ENCODE data around the gene IL1RN. TPM values are rescaled to one million over a fixed set of nuclear protein-coding genes. Genes with fewer than 3 reads are reported as not detected.

IL1RN gene
- total and polyA plus RNA-seq, 2 of the 8 experiments (the other 6 are each of a cell fraction or from before 2014, with no cell fraction given): not detected

DNA sequence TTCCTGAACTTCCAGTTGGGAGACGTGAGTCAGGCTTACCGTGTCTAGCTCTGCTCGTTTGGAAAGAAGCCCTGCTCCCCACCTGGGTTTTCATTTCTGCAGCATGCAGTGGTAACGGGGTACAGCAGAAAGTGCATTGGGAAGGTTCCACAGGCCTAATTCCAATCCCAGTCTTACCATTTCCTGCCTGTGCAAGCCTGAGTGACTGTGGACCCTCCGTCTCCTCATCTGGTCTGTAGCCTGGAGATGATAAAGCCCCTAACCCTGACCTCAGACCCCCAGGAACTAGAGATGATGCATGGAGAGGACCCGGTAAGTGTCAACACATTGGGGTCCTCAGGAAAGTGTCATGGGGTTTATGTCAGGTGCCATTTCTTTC lies 40.6 kb downstream of the IL1RN start (continued):
- TF ChIP-seq, protein P1, sequence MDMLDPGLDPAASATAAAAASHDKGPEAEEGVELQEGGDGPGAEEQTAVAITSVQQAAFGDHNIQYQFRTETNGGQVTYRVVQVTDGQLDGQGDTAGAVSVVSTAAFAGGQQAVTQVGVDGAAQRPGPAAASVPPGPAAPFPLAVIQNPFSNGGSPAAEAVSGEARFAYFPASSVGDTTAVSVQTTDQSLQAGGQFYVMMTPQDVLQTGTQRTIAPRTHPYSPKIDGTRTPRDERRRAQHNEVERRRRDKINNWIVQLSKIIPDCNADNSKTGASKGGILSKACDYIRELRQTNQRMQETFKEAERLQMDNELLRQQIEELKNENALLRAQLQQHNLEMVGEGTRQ (IDR thresholded peaks at IDR 0.05; ENCODE audit: low read length): no peak
- TF ChIP-seq CTBP2 (IDR thresholded peaks at IDR 0.05; ENCODE audit: borderline replicate concordance, insufficient read depth, insufficient read length, low read length) (no peak), FOSL1 (IDR thresholded peaks at IDR 0.05; ENCODE audit: insufficient read depth, low read depth, low read length) (no peak), POLR2AphosphoS5 (IDR thresholded peaks at IDR 0.05; ENCODE audit: low read depth, low read length) (no peak), TEAD4 (IDR thresholded peaks at IDR 0.05; ENCODE audit: low read depth, low read length) (no peak), EP300 (IDR thresholded peaks at IDR 0.05; ENCODE audit: borderline replicate concordance in 1 of 2, low read depth in 2 of 2, low read length in 2 of 2) (no peak)

Data from H1 (cell line).